ENCODE measurements around the gene BUD23. TPM values are rescaled to one million over a fixed set of nuclear protein-coding genes. Genes with fewer than 3 reads are reported as not detected.

BUD23 gene
- total RNA-seq, 1 donor from 2014 or later: 38.4 TPM

DNA sequence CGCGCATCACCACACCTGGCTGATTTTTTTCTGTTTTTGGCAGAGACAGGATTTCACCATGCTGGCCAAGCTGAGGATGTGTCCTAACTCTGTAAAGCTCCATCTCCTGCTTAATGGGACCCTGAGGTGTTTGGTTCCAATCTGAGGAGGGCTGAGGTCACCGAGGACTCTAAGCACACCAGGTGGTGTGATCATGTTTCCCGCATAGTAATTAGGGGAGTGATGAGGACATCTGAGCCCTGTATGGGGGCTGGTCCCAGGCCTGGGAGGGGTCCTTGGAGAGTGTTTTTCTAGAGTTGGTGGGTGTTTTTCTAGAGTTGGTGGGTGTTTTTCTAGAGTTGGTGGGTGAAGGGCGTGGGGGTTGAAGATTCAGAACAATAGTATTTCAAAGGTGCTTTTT lies 58.2 kb downstream of the BUD23 start:
- H3K27me3 ChIP-seq: no peaks in the 10 kb centered on the region
- H3K9me3 ChIP-seq: no peaks in the 10 kb centered on the region
- peaks cover 5% of the 10 kb centered on the region for H3K4me1 ChIP-seq
- H3K4me3 ChIP-seq: no peak overlapping the region
- H3K27ac ChIP-seq: peak overlapping the region; percentile 87
- TF ChIP-seq, protein P1, sequence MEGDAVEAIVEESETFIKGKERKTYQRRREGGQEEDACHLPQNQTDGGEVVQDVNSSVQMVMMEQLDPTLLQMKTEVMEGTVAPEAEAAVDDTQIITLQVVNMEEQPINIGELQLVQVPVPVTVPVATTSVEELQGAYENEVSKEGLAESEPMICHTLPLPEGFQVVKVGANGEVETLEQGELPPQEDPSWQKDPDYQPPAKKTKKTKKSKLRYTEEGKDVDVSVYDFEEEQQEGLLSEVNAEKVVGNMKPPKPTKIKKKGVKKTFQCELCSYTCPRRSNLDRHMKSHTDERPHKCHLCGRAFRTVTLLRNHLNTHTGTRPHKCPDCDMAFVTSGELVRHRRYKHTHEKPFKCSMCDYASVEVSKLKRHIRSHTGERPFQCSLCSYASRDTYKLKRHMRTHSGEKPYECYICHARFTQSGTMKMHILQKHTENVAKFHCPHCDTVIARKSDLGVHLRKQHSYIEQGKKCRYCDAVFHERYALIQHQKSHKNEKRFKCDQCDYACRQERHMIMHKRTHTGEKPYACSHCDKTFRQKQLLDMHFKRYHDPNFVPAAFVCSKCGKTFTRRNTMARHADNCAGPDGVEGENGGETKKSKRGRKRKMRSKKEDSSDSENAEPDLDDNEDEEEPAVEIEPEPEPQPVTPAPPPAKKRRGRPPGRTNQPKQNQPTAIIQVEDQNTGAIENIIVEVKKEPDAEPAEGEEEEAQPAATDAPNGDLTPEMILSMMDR (IDR thresholded peaks at IDR 0.05): no peak
- H3K36me3 ChIP-seq: peaks cover 2% of the 10 kb centered on the region
- intact Hi-C loops (cut with DNase I): no loop called here
- ATAC-seq (no peak), DNase-seq (no peak)

DNA sequence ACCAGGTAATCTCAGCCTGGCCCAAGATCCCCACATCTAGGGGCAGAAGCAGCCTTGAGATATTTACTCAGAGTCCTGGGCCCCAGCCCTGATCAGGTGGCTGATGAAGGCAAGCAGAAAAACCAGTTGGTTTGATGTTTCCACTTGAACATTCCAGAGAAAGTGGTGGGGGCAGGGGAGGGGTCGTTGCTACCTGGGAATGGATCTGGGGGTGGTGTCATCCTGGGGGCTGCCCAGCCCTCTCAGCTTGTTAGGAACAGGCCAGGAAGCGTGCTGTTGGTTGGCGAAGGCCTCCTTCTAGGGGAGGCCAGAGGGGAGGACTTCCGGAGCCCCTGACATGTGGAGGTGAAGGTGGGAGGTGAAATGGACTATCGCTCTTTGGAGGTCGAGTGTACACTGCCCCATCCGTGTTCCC lies 58.9 kb downstream of the BUD23 start:
- peak; percentile 0 for ATAC-seq
- Histone ChIP-seq H3K9me3 (no peaks in the 10 kb centered on the region), H3K36me3 (no peaks in the 10 kb centered on the region), H3K4me3 (no peak overlapping the region), H3K27me3 (no peaks in the 10 kb centered on the region), H3K4me1 (peaks cover 5% of the 10 kb centered on the region), H3K27ac (peak overlapping the region; percentile 87)
- DNase-seq: peak; percentile 74
- intact Hi-C loops (cut with DNase I): no loop called here
- TF ChIP-seq, protein P1 (IDR thresholded peaks at IDR 0.05): no peak

DNA sequence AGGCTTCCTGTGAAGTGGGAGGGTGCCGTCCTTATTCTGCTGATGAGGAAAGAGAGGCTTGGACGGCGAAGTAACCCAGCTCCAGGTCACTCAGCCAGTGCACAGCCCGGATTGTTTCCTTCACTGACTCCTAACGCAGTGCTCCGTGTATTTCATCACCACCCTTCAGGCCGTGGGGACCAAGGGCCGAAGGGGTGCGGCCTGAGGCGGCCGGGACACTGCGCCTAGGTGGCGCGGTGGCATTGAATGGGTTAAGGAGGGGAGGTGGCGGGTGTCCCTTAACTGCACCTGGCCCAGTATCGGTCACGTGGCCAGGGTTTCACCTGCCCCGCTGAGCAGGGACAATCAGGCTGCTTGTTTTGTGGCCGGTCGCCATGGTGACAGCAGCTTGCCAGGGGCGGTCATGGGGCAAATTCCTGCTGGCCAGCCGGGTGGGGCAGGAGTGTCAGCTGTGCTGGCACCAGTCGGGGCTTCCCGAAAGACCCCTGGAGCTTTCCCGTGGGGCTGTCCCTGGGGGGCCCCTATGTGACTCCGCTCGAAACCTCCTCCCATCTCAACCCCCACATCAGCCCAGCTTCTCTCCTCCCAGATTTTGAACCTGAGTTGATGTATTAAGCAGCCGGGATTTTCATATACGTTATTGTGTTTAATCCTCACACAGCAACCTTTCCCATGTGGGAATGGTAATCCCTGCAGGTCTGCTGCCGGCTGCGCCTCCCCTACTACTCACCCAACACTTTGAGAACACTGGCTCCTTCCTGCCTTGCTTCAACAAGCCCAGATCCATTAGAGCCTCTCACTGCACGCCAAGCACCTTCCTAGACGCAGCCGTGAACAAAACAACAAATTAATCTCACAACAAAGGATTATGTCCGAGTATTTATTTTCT lies 59.6 kb downstream of the BUD23 start:
- ATAC-seq (peak; percentile 69), DNase-seq (peak; percentile 97)
- Histone ChIP-seq H3K36me3 (no peaks in the 10 kb centered on the region), H3K27ac (peak overlapping the region; percentile 87), H3K27me3 (no peaks in the 10 kb centered on the region), H3K4me3 (no peak overlapping the region), H3K9me3 (no peaks in the 10 kb centered on the region), H3K4me1 (peaks cover under 1% of the 10 kb centered on the region)
- TF ChIP-seq, protein P1 (IDR thresholded peaks at IDR 0.05): no peak
- intact Hi-C loops (cut with DNase I): no loop called here

GRCh38 chr7:73746378-73746777 lies 63.0 kb downstream of the BUD23 start:
- Histone ChIP-seq H3K36me3 (no peaks in the 10 kb centered on the region), H3K9me3 (no peaks in the 10 kb centered on the region), H3K4me1 (no peaks in the 10 kb centered on the region), H3K4me3 (no peak overlapping the region), H3K27ac (no peak overlapping the region), H3K27me3 (no peaks in the 10 kb centered on the region)
- intact Hi-C loops (cut with DNase I): no loop called here
- TF ChIP-seq, protein P1 (IDR thresholded peaks at IDR 0.05): no peak
- DNase-seq (no peak), ATAC-seq (no peak)

Small RNA genes lying within 50 kb of the gene (microRNA-seq; reads per million reads assigned to microRNA genes)
- not detected for gene MIR4284 (ENCODE audit: borderline microRNAs expressed)

Other genes with a start within 250 kb of the BUD23 start
- 0.26 TPM for gene FZD9, start 249.8 kb upstream of the BUD23 start, total RNA-seq
- 55.7 TPM for gene BAZ1B, start 161.3 kb upstream of the BUD23 start, total RNA-seq
- gene BCL7B, start 125.9 kb upstream of the BUD23 start, total RNA-seq: 71.8 TPM
- 29.8 TPM for gene TBL2, start 105.0 kb upstream of the BUD23 start, total RNA-seq
- 11.1 TPM for gene MLXIPL, start 59.1 kb upstream of the BUD23 start, total RNA-seq
- 1.4 TPM for gene VPS37D, start 15.8 kb upstream of the BUD23 start, total RNA-seq
- gene DNAJC30, start 144 bp upstream of the BUD23 start, total RNA-seq: 10.2 TPM
- 6.3 TPM for gene STX1A, start 36.1 kb downstream of the BUD23 start, total RNA-seq
- 19.7 TPM for gene ABHD11, start 55.2 kb downstream of the BUD23 start, total RNA-seq
- gene CLDN3, start 86.7 kb downstream of the BUD23 start, total RNA-seq: 11.8 TPM
- 103 TPM for gene CLDN4, start 147.4 kb downstream of the BUD23 start, total RNA-seq
- 2.3 TPM for gene METTL27, start 158.9 kb downstream of the BUD23 start, total RNA-seq
- gene TMEM270, start 177.6 kb downstream of the BUD23 start, total RNA-seq: not detected

All from upper lobe of right lung (tissue), 1 donor.